ENCODE results near the gene ZDBF2. TPM values are rescaled to one million over a fixed set of nuclear protein-coding genes. Genes with fewer than 3 reads are reported as not detected.
"Not testable (repeated sequence)": the region's sequence is repeated elsewhere in the genome, so short reads cannot be mapped to it uniquely, and the experiment has no call there.

Gene ZDBF2
- total RNA-seq, 2 experiments from 2014 or later = 7.4 to 7.8 TPM

- peaks cover 4% of the 10 kb centered on the region for H3K4me1 Mint-ChIP-seq (ENCODE audit: low read depth)
- H3K36me3 Mint-ChIP-seq = no peaks in the 10 kb centered on the region
- no peak for DNase-seq
- H3K9me3 Mint-ChIP-seq = no peaks in the 10 kb centered on the region
- ChIA-PET CTCF (no interaction called here), POLR2A (no interaction called here)
- no peak overlapping the region for H3K27ac Mint-ChIP-seq
- peaks cover 40% of the 10 kb centered on the region for H3K27me3 Mint-ChIP-seq
- peak overlapping the region; percentile 75 for H3K4me3 Mint-ChIP-seq
- intact Hi-C loops (cut with micrococcal nuclease) = no loop called here
Measured at GRCh38 chr2:206250041-206250897, 24.2 kb upstream of the ZDBF2 start.

- ChIA-PET CTCF (no interaction called here), POLR2A (no interaction called here)
- Mint-ChIP-seq H3K27ac (no peak overlapping the region), H3K4me1 (ENCODE audit: low read depth) (peaks cover 4% of the 10 kb centered on the region), H3K4me3 (no peak overlapping the region), H3K9me3 (no peaks in the 10 kb centered on the region), H3K36me3 (no peaks in the 10 kb centered on the region), H3K27me3 (peaks cover 50% of the 10 kb centered on the region)
- intact Hi-C loops (cut with micrococcal nuclease) = no loop called here
- DNase-seq = no peak
Measured at GRCh38 chr2:206253125-206253776, 21.2 kb upstream of the ZDBF2 start.

- POLR2A ChIA-PET = no interaction called here
- Mint-ChIP-seq H3K27ac (no peak overlapping the region), H3K36me3 (no peaks in the 10 kb centered on the region), H3K27me3 (peaks cover 50% of the 10 kb centered on the region), H3K9me3 (no peaks in the 10 kb centered on the region), H3K4me3 (no peak overlapping the region), H3K4me1 (ENCODE audit: low read depth) (peaks cover 4% of the 10 kb centered on the region)
- CTCF ChIA-PET = no interaction called here
- no peak for DNase-seq
- intact Hi-C loops (cut with micrococcal nuclease) = no loop called here
Measured at GRCh38 chr2:206253777-206254166, 20.7 kb upstream of the ZDBF2 start.

GRCh38 chr2:206255003-206255402 is 19.5 kb upstream of the ZDBF2 start:
- intact Hi-C loops (cut with micrococcal nuclease) = no loop called here
- no peaks in the 10 kb centered on the region for H3K9me3 Mint-ChIP-seq
- H3K27ac Mint-ChIP-seq = no peak overlapping the region
- CTCF ChIA-PET = no interaction called here
- H3K27me3 Mint-ChIP-seq = peaks cover 50% of the 10 kb centered on the region
- H3K36me3 Mint-ChIP-seq = no peaks in the 10 kb centered on the region
- H3K4me1 Mint-ChIP-seq (ENCODE audit: low read depth) = peaks cover 4% of the 10 kb centered on the region
- H3K4me3 Mint-ChIP-seq = no peak overlapping the region
- POLR2A ChIA-PET = interaction anchor here (0.7 kb wide), 1 partner anchor 7 kb away, joined by 3 read pairs; no protein-coding TSS in a partner anchor
- DNase-seq = no peak

- DNase-seq = no peak
- intact Hi-C loops (cut with micrococcal nuclease) = no loop called here
- Mint-ChIP-seq H3K27ac (no peak overlapping the region), H3K36me3 (no peaks in the 10 kb centered on the region), H3K4me3 (no peak overlapping the region), H3K4me1 (ENCODE audit: low read depth) (no peaks in the 10 kb centered on the region), H3K9me3 (no peaks in the 10 kb centered on the region), H3K27me3 (peaks cover 57% of the 10 kb centered on the region)
- ChIA-PET CTCF (interaction anchor here (0.6 kb wide), 1 partner anchor 204 kb away, joined by 3 read pairs; no protein-coding TSS in a partner anchor), POLR2A (no interaction called here)
Measured at GRCh38 chr2:206256706-206257205, 17.7 kb upstream of the ZDBF2 start.

- Mint-ChIP-seq H3K4me3 (no peak overlapping the region), H3K36me3 (no peaks in the 10 kb centered on the region), H3K4me1 (ENCODE audit: low read depth) (no peaks in the 10 kb centered on the region), H3K9me3 (no peaks in the 10 kb centered on the region), H3K27ac (no peak overlapping the region), H3K27me3 (peaks cover 55% of the 10 kb centered on the region)
- POLR2A ChIA-PET = no interaction called here
- intact Hi-C loops (cut with micrococcal nuclease) = no loop called here
- CTCF ChIA-PET = no interaction called here
- no peak for DNase-seq
Measured at GRCh38 chr2:206257350-206257749, 17.1 kb upstream of the ZDBF2 start.

- Mint-ChIP-seq H3K36me3 (no peaks in the 10 kb centered on the region), H3K27ac (no peak overlapping the region), H3K4me3 (no peak overlapping the region), H3K9me3 (no peaks in the 10 kb centered on the region), H3K27me3 (peaks cover 55% of the 10 kb centered on the region), H3K4me1 (ENCODE audit: low read depth) (no peaks in the 10 kb centered on the region)
- DNase-seq = no peak
- intact Hi-C loops (cut with micrococcal nuclease) = no loop called here
- ChIA-PET CTCF (no interaction called here), POLR2A (no interaction called here)
Measured at GRCh38 chr2:206257861-206258260, 16.6 kb upstream of the ZDBF2 start.

GRCh38 chr2:206258615-206259014 is 15.8 kb upstream of the ZDBF2 start:
- intact Hi-C loops (cut with micrococcal nuclease); POLR2A ChIA-PET; H3K9me3 Mint-ChIP-seq; CTCF ChIA-PET; H3K36me3 Mint-ChIP-seq; H3K4me3 Mint-ChIP-seq; H3K4me1 Mint-ChIP-seq (ENCODE audit: low read depth); H3K27ac Mint-ChIP-seq; DNase-seq: not testable (repeated sequence)
- peaks cover 54% of the 10 kb centered on the region for H3K27me3 Mint-ChIP-seq

GRCh38 chr2:206259376-206260187 is 14.9 kb upstream of the ZDBF2 start:
- Mint-ChIP-seq H3K4me1 (ENCODE audit: low read depth) (peaks cover 5% of the 10 kb centered on the region), H3K27ac (no peak overlapping the region), H3K36me3 (no peaks in the 10 kb centered on the region), H3K27me3 (peaks cover 55% of the 10 kb centered on the region), H3K4me3 (no peak overlapping the region), H3K9me3 (no peaks in the 10 kb centered on the region)
- ChIA-PET CTCF (interaction anchor here (1.0 kb wide), 1 partner anchor 98 kb away, joined by 7 read pairs; no protein-coding TSS in a partner anchor), POLR2A (no interaction called here)
- intact Hi-C loops (cut with micrococcal nuclease) = no loop called here
- no peak for DNase-seq

GRCh38 chr2:206260188-206261012 is 14.1 kb upstream of the ZDBF2 start:
- ChIA-PET CTCF (interaction anchor here (1.0 kb wide), 1 partner anchor 99 kb away, joined by 7 read pairs; no protein-coding TSS in a partner anchor), POLR2A (no interaction called here)
- no peak for DNase-seq
- intact Hi-C loops (cut with micrococcal nuclease) = no loop called here
- Mint-ChIP-seq H3K27ac (no peak overlapping the region), H3K36me3 (no peaks in the 10 kb centered on the region), H3K4me1 (ENCODE audit: low read depth) (peaks cover 5% of the 10 kb centered on the region), H3K27me3 (peaks cover 60% of the 10 kb centered on the region), H3K4me3 (no peak overlapping the region), H3K9me3 (no peaks in the 10 kb centered on the region)

- no peaks in the 10 kb centered on the region for H3K36me3 Mint-ChIP-seq
- no peak for DNase-seq
- peaks cover 63% of the 10 kb centered on the region for H3K27me3 Mint-ChIP-seq
- H3K27ac Mint-ChIP-seq = no peak overlapping the region
- POLR2A ChIA-PET = no interaction called here
- intact Hi-C loops (cut with micrococcal nuclease) = no loop called here
- H3K4me3 Mint-ChIP-seq = no peak overlapping the region
- no peaks in the 10 kb centered on the region for H3K9me3 Mint-ChIP-seq
- peaks cover 5% of the 10 kb centered on the region for H3K4me1 Mint-ChIP-seq (ENCODE audit: low read depth)
- CTCF ChIA-PET = interaction anchor here (0.6 kb wide), 1 partner anchor 288 kb away, joined by 3 read pairs; no protein-coding TSS in a partner anchor
Measured at GRCh38 chr2:206263959-206264603, 10.4 kb upstream of the ZDBF2 start.

Measured in activated CD4-positive, alpha-beta memory T cell treated with anti-CD3 and anti-CD28 coated beads for 36 hours (primary cell).